GM13977 (cell line): ENCODE data around the gene ARHGAP11A.

Experiments used
- DNase-seq: peaks from one replicate; pipeline ENCODE4 v3.0.0; 2012; ENCODE audit warnings: low spot score
- in situ Hi-C: fragments of 300-500 bp; cut with MboI; formaldehyde crosslinking; loops from one replicate; pipeline ENCODE4 v1.12.0; 2022; ENCODE audit warnings: low sequenced_read_pairs, low pct_unique_long_range_greater_than_20kb, mixed read lengths, inconsistent platforms; ENCODE audit not compliant: unreplicated experiment
- TF ChIP-seq, protein P1 (sequence below): IDR thresholded peaks from 2 replicates; pipeline ENCODE4 v1.5.1; 2012; ENCODE audit warnings: mild to moderate bottlenecking, control low read depth; ENCODE audit not compliant: insufficient read depth; ENCODE audit errors: extremely low read depth, missing control alignments

Gene ARHGAP11A

DNA sequence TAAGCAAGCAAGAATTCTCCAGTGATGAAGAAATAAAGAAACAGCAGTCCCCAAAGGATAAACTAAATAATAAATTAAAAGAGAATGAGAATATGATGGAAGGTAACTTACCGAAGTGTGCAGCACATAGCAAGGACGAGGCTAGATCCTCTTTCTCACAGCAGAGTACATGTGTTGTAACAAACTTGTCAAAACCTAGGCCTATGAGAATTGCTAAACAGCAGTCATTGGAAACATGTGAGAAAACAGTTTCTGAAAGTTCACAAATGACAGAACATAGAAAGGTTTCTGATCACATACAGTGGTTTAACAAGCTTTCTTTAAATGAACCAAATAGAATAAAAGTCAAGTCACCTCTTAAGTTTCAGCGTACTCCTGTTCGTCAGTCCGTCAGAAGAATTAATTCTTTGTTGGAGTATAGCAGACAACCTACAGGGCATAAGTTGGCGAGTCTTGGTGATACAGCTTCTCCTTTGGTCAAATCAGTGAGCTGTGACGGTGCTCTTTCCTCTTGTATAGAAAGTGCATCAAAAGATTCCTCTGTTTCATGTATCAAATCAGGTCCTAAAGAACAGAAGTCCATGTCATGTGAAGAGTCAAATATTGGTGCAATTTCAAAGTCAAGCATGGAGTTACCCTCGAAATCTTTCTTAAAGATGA, 21.7 kb downstream of the ARHGAP11A start:
- no peak for DNase-seq
- in situ Hi-C loops: no loop called here

DNA sequence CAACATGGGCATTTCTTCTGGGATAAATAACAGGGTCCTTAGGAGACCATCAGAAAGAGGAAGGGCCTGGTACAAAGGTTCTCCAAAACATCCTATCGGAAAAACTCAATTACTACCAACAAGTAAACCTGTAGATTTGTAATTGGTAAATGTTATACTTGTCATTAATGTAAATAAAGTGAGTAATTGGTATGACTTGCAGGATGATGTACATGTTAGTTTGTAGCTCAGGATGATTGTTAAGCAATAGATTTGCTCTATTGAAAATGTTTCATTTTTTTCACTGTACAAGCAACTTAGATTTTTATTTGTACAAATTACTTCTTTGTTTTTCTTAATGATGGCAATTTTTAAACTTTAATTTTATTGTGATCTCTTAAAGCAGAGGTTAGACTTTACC, 22.4 kb downstream of the ARHGAP11A start:
- in situ Hi-C loops: no loop called here
- TF ChIP-seq, protein P1, sequence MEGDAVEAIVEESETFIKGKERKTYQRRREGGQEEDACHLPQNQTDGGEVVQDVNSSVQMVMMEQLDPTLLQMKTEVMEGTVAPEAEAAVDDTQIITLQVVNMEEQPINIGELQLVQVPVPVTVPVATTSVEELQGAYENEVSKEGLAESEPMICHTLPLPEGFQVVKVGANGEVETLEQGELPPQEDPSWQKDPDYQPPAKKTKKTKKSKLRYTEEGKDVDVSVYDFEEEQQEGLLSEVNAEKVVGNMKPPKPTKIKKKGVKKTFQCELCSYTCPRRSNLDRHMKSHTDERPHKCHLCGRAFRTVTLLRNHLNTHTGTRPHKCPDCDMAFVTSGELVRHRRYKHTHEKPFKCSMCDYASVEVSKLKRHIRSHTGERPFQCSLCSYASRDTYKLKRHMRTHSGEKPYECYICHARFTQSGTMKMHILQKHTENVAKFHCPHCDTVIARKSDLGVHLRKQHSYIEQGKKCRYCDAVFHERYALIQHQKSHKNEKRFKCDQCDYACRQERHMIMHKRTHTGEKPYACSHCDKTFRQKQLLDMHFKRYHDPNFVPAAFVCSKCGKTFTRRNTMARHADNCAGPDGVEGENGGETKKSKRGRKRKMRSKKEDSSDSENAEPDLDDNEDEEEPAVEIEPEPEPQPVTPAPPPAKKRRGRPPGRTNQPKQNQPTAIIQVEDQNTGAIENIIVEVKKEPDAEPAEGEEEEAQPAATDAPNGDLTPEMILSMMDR: no peak
- no peak for DNase-seq

More for the DNA sequence above, 21.7 kb downstream of the ARHGAP11A start:
- TF ChIP-seq, protein P1: no peak

DNA sequence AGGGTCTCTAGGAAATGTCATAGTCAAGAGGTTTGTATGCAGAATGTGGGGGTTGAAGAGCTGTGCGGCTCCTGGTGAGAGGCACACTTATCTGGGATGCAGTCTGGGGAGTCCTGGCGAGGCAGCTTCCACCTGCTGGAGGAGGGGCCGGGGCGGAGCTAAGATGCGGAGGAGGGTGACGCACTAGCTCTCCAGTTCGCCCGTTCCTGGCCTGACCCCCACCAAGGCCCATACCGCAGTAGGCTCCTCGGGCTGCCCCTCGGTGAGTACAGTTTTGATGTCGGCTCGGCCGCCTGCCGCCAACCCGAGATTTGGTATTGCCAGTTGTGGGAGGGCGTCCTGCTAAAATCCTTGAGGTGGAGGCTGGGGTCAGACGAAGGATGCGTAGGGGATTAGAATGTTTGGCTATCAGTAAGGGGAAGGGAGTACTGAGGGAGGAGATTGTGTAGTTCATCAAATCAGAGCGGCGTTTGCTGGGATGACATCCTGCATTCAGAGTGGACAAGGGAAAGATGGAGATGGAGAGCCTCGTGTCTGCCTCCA, 26.3 kb downstream of the ARHGAP11A start, which contains the start of gene SCG5:
SCG5 (plus strand) TSS at position 194 of the 543 bp plus-strand sequence. CDS start 1,883 bp downstream, outside the sequence.
- no peak for DNase-seq
- in situ Hi-C loops: no loop called here
- TF ChIP-seq, protein P1: no peak

DNA sequence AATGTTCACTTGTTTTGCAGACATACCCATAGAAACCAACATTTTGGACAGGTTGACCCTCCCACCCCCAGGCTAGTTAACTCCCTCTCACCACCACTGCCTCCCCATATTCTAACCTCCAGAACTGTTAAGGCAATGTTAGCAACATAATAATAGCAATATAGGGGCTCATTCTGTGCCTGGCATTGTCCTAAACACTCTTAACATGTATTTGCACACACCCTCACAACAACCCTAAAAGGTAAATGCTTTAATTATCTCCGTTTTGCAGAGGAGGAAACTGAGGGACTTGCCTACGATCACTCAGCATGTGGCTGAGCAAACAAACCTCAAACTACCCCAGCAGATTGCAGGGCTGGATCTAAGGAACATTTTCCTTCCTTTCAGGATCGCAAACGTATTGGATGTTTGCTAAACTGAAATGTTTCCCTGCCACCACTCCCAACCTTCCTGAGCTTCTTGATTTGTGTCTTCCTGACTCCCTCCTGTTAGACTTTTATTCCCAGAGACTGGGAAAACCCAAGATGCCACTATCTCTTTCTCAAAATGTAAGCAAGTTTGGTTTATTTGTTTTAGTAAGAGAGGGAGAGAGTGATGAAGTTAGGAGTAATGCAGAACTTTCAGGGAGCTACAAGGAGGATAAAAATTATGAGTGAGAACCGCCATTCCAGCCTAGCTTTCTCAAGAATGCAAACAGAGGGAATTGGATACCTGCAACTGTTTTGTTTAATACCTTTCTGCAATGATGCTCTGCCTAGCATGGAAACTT, 27.5 kb downstream of the ARHGAP11A start:
- TF ChIP-seq, protein P1: no peak
- no peak for DNase-seq
- in situ Hi-C loops: no loop called here

DNA sequence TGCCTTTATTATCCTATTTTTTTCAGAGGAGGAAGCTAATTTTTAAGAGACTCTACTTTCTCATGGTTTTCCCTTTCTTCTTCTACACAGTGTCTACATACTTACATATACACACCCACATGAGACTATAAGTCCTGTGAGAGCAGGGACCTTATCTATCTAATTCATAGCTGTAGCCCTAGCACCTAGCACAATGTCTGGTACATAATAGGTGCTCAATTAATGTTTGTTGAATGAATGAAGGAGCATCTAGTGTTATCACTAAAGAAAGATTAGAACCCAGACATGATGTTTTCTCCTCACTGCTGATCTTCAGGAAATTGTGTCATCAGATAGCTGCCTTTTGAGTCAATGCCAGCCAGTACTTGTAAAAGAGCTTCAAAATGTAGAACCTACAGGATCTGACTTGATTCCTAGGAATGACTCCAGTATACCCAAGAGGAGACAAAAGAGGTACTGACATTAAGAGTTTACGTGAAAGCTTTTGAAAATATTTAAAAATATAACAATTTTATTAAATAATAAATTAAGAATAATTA, 28.7 kb downstream of the ARHGAP11A start:
- TF ChIP-seq, protein P1: no peak
- in situ Hi-C loops: no loop called here
- DNase-seq: no peak

DNA sequence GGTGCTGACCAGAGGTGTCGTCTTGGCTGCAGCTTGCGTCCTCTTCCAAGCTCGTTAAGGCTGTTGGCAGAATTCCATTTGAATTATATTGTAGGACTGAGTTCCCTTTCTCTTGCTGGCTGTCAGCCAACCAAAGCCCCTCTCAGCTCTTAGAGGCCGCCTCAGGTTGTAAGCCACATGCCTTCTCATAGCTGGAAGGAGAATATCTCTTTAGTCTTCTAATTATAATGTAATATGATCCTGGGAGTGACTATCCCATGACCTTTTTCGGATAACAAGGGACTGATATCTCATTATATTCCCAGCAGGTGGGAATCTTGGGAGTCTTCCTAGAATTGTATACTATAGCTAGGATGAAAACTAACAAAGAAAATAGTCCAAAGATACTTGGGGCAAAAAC, 31.0 kb downstream of the ARHGAP11A start:
- TF ChIP-seq, protein P1: no peak
- in situ Hi-C loops: no loop called here
- no peak for DNase-seq
